ENCODE results near the gene FBXO44. TPM values are rescaled to one million over a fixed set of nuclear protein-coding genes. Genes with fewer than 3 reads are reported as not detected.

Gene FBXO44
- total and polyA plus RNA-seq, 2 experiments from 2014 or later, result 22.0 to 30.8 TPM

DNA sequence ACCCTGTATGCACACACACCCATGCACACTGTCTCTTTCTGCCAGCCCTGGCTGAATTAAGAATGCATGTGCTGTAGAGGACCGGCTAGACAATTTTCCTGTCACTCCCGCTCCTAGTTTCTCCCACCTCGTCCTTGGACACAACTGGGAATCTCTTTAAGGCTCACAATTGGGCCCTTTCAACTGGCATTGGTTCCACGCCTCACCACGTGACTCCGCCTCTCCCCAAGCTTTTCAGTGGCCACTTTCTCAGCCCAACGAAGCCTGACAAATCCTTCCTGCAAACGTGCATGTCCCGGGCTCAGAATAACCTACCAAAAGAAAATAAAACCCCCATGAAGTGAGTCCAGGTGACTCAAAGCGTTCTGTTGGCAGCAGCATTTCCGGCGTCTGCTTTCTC, 34.3 kb upstream of the FBXO44 start:
- H3K27me3 Mint-ChIP-seq (ENCODE audit: insufficient read depth, low read depth, poor library complexity), result peaks cover 9% of the 10 kb centered on the region
- no peaks in the 10 kb centered on the region for H3K27me3 ChIP-seq (ENCODE audit: insufficient read depth)
- no peak overlapping the region for H3K27ac Mint-ChIP-seq
- DNase-seq (ENCODE audit: low spot score) (no peak), ATAC-seq (no peak)
- no peaks in the 10 kb centered on the region for H4K20me1 ChIP-seq (replicated peaks; ENCODE audit: insufficient read depth)
- H3K4me2 ChIP-seq, result no peak overlapping the region
- peak overlapping the region; percentile 14; the same call in 1 of the 2 replicates for H2AFZ ChIP-seq
- no peaks in the 10 kb centered on the region for H3K79me2 ChIP-seq (replicated peaks; ENCODE audit: insufficient read depth)
- no peaks in the 10 kb centered on the region for H3K4me1 ChIP-seq (ENCODE audit: insufficient read depth)
- H3K36me3 Mint-ChIP-seq (ENCODE audit: low read depth), result no peaks in the 10 kb centered on the region
- no peak overlapping the region for H3K4me3 Mint-ChIP-seq
- TF ChIP-seq ZNF114 (CRISPR knock-in tag; IDR thresholded peaks at IDR 0.05) (no peak), EZH2phosphoT487 (IDR thresholded peaks at IDR 0.05; ENCODE audit: unreplicated experiment) (no peak), STAT1 (IDR thresholded peaks at IDR 0.05; ENCODE audit: unreplicated experiment) (no peak), CTCF (conservative IDR thresholded peaks at IDR 0.05; ENCODE audit: low read depth in 2 of 2) (no peak), ZNF331 (CRISPR knock-in tag; IDR thresholded peaks at IDR 0.05; ENCODE audit: low read depth) (no peak), POLR2AphosphoS5 (IDR thresholded peaks at IDR 0.05; ENCODE audit: low read depth) (no peak), REST (IDR thresholded peaks at IDR 0.05; ENCODE audit: unreplicated experiment) (no peak), EZH2 (IDR thresholded peaks at IDR 0.05; ENCODE audit: low read depth, unreplicated experiment) (no peak), ETS1 (IDR thresholded peaks at IDR 0.05) (no peak), CREB1 (CRISPR knock-in tag; IDR thresholded peaks at IDR 0.05; ENCODE audit: low read depth) (no peak), JUNB (IDR thresholded peaks at IDR 0.05; ENCODE audit: unreplicated experiment) (no peak), NANOG (IDR thresholded peaks at IDR 0.05; ENCODE audit: borderline replicate concordance) (no peak)
- TF ChIP-seq, protein P1, sequence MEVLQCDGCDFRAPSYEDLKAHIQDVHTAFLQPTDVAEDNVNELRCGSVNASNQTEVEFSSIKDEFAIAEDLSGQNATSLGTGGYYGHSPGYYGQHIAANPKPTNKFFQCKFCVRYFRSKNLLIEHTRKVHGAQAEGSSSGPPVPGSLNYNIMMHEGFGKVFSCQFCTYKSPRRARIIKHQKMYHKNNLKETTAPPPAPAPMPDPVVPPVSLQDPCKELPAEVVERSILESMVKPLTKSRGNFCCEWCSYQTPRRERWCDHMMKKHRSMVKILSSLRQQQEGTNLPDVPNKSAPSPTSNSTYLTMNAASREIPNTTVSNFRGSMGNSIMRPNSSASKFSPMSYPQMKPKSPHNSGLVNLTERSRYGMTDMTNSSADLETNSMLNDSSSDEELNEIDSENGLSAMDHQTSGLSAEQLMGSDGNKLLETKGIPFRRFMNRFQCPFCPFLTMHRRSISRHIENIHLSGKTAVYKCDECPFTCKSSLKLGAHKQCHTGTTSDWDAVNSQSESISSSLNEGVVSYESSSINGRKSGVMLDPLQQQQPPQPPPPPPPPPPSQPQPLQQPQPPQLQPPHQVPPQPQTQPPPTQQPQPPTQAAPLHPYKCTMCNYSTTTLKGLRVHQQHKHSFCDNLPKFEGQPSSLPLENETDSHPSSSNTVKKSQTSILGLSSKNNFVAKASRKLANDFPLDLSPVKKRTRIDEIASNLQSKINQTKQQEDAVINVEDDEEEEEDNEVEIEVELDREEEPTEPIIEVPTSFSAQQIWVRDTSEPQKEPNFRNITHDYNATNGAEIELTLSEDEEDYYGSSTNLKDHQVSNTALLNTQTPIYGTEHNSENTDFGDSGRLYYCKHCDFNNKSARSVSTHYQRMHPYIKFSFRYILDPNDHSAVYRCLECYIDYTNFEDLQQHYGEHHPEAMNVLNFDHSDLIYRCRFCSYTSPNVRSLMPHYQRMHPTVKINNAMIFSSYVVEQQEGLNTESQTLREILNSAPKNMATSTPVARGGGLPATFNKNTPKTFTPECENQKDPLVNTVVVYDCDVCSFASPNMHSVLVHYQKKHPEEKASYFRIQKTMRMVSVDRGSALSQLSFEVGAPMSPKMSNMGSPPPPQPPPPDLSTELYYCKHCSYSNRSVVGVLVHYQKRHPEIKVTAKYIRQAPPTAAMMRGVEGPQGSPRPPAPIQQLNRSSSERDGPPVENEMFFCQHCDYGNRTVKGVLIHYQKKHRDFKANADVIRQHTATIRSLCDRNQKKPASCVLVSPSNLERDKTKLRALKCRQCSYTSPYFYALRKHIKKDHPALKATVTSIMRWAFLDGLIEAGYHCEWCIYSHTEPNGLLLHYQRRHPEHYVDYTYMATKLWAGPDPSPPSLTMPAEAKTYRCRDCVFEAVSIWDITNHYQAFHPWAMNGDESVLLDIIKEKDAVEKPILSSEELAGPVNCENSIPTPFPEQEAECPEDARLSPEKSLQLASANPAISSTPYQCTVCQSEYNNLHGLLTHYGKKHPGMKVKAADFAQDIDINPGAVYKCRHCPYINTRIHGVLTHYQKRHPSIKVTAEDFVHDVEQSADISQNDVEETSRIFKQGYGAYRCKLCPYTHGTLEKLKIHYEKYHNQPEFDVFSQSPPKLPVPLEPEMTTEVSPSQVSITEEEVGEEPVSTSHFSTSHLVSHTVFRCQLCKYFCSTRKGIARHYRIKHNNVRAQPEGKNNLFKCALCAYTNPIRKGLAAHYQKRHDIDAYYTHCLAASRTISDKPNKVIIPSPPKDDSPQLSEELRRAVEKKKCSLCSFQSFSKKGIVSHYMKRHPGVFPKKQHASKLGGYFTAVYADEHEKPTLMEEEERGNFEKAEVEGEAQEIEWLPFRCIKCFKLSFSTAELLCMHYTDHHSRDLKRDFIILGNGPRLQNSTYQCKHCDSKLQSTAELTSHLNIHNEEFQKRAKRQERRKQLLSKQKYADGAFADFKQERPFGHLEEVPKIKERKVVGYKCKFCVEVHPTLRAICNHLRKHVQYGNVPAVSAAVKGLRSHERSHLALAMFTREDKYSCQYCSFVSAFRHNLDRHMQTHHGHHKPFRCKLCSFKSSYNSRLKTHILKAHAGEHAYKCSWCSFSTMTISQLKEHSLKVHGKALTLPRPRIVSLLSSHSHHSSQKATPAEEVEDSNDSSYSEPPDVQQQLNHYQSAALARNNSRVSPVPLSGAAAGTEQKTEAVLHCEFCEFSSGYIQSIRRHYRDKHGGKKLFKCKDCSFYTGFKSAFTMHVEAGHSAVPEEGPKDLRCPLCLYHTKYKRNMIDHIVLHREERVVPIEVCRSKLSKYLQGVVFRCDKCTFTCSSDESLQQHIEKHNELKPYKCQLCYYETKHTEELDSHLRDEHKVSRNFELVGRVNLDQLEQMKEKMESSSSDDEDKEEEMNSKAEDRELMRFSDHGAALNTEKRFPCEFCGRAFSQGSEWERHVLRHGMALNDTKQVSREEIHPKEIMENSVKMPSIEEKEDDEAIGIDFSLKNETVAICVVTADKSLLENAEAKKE (CRISPR knock-in tag; IDR thresholded peaks at IDR 0.05), result no peak
- H3K4me3 ChIP-seq, result no peak overlapping the region
- H3K9me3 Mint-ChIP-seq, result no peaks in the 10 kb centered on the region
- H3F3A ChIP-seq (replicated peaks; ENCODE audit: low read depth), result no peaks in the 10 kb centered on the region
- H3K4me1 Mint-ChIP-seq, result peaks cover 3% of the 10 kb centered on the region; the same call in 2 of the 3 replicates
- no peaks in the 10 kb centered on the region for H3K36me3 ChIP-seq (ENCODE audit: insufficient read depth)
- 0 out of 2 replicates have a peak overlapping the region, but pooled peaks have one; percentile 45 for H3K27ac ChIP-seq (ENCODE audit: low read depth)
- H3K9me2 ChIP-seq (ENCODE audit: insufficient read depth), result no peaks in the 10 kb centered on the region

All from GM23338 (cell line).